ENCODE measurements around the gene WNT16.

The WNT16 gene

GRCh38 chr7:121351682-121352081 is 22.9 kb downstream of the WNT16 start:
- DNase-seq, result no peak

DNA sequence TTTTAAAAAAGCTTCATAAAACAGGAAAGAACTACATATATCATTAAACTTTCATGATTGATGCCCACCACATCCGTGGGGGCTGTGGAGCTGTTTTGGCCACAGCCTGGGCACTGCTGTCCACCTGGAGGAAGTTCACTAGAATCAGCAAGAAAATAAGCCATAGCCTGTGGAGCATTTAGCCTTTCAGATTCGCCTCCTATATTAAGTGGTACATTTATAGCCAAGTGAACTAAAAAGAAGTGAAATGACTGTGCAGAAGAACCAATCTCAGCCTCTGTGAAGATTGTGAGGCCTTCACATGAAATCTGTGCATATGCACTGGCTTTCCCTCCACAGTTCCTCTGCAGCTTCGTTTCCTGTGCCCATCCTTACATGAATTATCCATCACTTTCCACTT is 23.5 kb downstream of the WNT16 start:
- DNase-seq, result no peak

GRCh38 chr7:121355574-121355973 is 26.8 kb downstream of the WNT16 start:
- DNase-seq, result no peak

GRCh38 chr7:121360564-121360963 is 31.8 kb downstream of the WNT16 start:
- DNase-seq, result no peak

DNA sequence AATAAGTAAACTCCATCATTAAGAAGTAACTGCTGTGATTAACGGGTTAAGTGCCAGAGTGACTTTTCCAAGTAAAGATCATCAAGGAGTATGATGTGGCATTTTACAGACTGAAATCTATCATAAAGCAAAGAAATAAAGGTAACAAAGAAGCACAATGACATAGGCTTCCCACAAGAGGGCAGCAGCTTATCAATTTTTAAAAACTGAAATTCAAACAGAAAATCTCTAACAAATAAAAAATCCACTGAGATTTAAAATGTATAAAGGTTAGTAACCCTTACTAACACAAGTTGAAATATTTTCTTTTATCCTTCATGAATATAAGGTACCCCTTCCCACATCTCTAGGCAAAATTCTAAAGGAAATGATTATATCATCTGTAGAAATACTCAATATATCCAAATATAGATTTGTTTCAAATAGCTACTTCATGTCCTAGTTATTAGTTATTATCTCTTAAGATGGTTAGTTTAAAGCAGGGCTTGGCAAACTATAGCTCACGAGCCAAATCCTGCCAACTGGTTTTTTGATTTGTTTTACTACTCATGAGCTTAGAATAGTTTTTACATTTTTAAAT is 38.1 kb downstream of the WNT16 start:
- DNase-seq, result peak in 1 of 2 experiments; percentile 14

DNA sequence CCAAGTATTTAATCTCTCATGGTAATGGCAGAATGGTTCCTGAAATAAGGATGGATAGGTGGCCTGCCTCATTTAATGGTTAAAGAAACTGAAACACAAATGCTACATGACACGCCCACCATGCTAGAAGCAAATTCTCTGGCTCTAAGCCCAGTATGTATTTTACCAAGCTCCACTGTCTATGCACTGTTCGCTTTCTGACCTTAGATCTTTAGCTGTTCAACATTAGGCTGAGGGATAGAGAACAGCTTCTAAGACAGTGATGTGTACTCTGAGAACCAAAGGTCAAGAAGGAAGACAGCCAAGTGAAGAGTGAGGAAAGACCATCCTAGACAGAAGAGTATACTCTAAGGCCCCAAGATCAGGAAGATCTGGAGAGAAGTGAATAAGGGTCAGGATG is 40.7 kb downstream of the WNT16 start:
- DNase-seq, result no peak

DNA sequence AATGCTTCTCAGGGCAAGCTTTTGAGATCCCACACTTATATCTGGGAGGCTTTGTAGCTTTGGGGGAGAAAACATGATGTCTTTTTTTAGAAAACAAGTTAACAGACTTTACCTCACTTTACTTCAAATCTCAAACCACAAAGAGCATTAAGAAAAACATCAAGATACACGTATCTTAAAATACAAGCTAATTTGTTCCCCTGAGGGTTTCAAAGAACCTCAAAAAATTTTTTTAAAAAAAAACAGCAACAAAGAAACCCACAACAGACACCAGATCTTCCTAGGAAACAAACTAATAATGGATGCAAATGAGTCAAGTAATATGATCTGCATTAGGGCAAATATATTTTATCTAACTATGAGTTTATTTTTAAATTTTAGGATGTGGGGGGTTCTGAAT is 42.6 kb downstream of the WNT16 start:
- no peak for DNase-seq

DNA sequence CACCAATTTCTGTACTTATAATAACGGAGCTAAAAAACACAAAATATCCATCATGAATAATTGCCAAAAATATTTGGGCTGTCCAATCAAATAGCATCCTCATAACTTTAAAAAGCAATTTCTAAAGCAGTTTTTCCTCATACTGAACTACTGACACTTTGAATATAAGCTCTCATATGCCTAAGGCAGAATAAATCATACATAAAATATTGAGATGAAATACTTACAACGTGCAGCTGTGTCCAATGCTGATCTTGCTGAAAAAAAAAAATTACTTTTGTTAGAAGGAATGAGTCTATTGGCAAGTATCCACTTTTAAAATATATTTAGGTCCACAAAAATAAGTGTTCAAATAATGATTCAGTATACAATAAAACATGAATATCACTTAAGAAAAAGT is 43.1 kb downstream of the WNT16 start:
- DNase-seq, result no peak

DNA sequence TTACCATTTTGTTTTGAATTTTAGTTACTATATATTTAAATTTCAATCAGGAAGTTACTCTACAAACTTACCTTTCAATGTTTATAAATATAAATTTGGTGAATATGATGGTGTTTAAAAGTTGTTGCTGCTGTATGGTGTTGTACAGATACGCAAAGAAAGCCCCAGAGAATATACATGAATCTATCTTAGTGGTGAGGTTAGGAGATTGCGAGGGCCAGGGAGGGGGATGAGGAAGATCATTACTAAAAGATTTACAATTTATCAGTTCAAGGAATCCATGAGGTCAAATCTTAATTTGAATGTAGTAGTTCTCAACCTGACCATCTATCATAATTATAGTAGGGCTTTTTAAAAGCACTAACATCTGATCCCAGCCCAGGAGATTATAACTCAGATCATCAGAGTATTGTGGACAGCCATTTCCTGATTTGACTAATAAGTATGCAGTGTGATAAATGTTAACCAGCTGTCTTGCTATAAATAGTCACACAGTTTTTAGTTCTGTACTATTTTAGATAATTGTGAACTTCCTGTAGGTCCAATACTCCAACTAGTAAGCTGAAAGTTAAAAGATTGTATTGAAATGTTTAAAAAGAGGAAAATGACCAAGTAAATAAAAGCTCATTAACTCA is 43.7 kb downstream of the WNT16 start:
- no peak for DNase-seq

DNA sequence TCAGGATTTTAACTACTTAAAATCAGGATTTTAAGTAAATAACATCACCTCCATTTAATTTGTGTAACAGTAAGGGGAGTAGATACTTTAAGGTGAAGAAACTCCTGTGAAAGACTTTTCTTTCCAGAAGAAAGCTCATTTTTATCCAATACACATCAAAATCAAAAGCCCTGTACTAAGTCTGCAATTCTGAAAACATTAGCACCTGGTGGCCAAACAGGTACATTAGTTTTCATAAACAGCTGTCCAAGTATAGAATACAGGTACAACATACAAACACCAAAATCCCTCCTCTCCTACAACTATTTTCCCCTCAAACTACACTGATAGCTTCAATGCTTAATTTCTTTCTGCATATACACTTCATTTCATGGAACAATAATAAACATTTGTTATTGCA is 44.4 kb downstream of the WNT16 start:
- no peak for DNase-seq

DNA sequence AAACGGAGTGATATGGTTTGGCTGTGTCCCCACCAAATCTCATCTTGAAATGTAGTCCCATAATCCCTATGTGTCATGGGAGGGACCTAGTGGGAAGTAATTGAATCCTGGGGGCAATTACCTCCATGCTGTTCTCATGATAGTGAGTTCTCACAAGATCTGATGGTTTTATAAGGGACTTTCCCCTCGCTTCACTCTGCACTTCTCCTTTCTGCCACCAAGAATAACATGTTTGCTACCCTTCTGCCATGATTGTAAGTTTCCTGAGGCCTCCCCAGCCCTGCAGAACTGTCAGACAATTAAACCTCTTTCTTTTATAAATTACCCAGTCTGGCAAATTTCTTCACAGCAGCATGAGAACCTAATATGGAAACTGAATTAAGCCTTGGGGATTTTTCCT is 48.2 kb downstream of the WNT16 start:
- DNase-seq, result no peak

GRCh38 chr7:121379930-121380329 is 51.1 kb downstream of the WNT16 start:
- DNase-seq, result no peak

- no peak for DNase-seq
Observed at GRCh38 chr7:121382473-121382872, 53.7 kb downstream of the WNT16 start.

GRCh38 chr7:121383235-121383910 is 54.6 kb downstream of the WNT16 start:
- no peak for DNase-seq

DNA sequence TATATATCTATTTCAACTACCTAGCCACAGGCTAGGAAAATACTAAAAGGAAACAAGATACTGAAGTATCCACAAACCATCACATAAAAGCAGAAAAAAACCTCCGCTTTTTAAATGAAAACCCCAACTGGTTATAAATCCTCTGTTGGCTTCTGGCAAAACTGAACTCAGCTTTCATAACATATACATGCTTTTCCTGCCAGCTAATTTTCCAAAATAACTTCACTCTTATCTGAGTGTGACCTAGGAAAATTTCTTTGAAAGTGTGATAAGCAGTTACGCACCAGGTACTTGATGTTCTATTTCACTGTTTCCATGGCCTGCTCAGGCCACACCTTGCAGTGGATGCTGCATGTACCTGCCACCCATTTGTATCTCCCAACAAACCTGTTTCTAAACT is 55.5 kb downstream of the WNT16 start:
- DNase-seq, result no peak

- no peak for DNase-seq
Observed at GRCh38 chr7:121385056-121385799, 56.4 kb downstream of the WNT16 start.

- no peak for DNase-seq
Observed at GRCh38 chr7:121385800-121386179, 57.0 kb downstream of the WNT16 start.

GRCh38 chr7:121388950-121389349 is 60.1 kb downstream of the WNT16 start:
- DNase-seq, result no peak

DNA sequence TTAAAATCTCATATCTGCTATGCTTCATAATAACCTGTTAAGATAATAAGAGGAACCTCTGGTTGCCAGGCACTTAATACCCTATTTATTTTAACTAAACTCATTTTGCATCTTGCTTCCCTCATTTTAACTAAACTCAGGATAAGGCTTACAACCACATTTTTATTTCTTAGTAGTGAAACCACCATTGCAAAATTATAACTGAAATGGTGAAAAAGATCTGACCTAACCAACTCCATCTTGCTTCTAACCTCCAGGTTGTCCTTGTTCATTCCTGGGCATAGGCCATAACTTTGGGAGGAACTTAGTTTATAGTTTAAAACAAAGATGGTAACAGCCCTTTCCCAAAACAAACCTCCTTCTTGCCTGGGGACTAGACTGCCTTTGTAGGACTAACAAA is 61.3 kb downstream of the WNT16 start:
- DNase-seq, result no peak

- no peak for DNase-seq
Observed at GRCh38 chr7:121390617-121391016, 61.8 kb downstream of the WNT16 start.
